IPS DF 4.7 (cell line): ENCODE measurements around the gene CACFD1.

Source experiments
- DNase-seq: peaks from one replicate; pipeline ENCODE4 v3.0.0-alpha.2; 2013; ENCODE audit warnings: low spot score; ENCODE audit errors: extremely low read depth

The CACFD1 gene

GRCh38 chr9:133478851-133479711, 19.3 kb downstream of the CACFD1 start, which contains the start of gene SLC2A6:
SLC2A6 (minus strand) TSS chr9:133479099; CDS start chr9:133479059, 40 bp downstream.
- DNase-seq, result no peak

- DNase-seq, result no peak
Observed at GRCh38 chr9:133483611-133484010, 23.8 kb downstream of the CACFD1 start.

- no peak for DNase-seq
Observed at GRCh38 chr9:133484671-133485437, 25.1 kb downstream of the CACFD1 start.

GRCh38 chr9:133485531-133486260, 25.9 kb downstream of the CACFD1 start:
- DNase-seq, result no peak

- no peak for DNase-seq
Observed at GRCh38 chr9:133487331-133487725, 27.6 kb downstream of the CACFD1 start.

GRCh38 chr9:133488686-133489252, 29.0 kb downstream of the CACFD1 start:
- no peak for DNase-seq

- DNase-seq, result no peak
Observed at GRCh38 chr9:133489253-133490190, 29.7 kb downstream of the CACFD1 start.

GRCh38 chr9:133490201-133490681, 30.5 kb downstream of the CACFD1 start:
- DNase-seq, result no peak

- DNase-seq, result no peak
Observed at GRCh38 chr9:133490865-133491655, 31.3 kb downstream of the CACFD1 start.

- DNase-seq, result no peak
Observed at GRCh38 chr9:133491656-133491925, 31.8 kb downstream of the CACFD1 start.

GRCh38 chr9:133492061-133493021, 32.6 kb downstream of the CACFD1 start:
- no peak for DNase-seq

- no peak for DNase-seq
Observed at GRCh38 chr9:133493428-133493827, 33.6 kb downstream of the CACFD1 start.

GRCh38 chr9:133493845-133494540, 34.2 kb downstream of the CACFD1 start:
- no peak for DNase-seq

GRCh38 chr9:133494636-133495326, 35.0 kb downstream of the CACFD1 start:
- no peak for DNase-seq

GRCh38 chr9:133495327-133496293, 35.8 kb downstream of the CACFD1 start:
- no peak for DNase-seq
